ELF-1 (cell line): ENCODE measurements around the gene CPPED1.

Experiments used
- DNase-seq: peaks from one replicate; pipeline ENCODE4 v3.0.0-alpha.2; 2016; ENCODE audit warnings: low read depth, low spot score

Gene CPPED1

GRCh38 chr16:12682432-12683165, 121.1 kb downstream of the CPPED1 start:
- DNase-seq = no peak

DNA sequence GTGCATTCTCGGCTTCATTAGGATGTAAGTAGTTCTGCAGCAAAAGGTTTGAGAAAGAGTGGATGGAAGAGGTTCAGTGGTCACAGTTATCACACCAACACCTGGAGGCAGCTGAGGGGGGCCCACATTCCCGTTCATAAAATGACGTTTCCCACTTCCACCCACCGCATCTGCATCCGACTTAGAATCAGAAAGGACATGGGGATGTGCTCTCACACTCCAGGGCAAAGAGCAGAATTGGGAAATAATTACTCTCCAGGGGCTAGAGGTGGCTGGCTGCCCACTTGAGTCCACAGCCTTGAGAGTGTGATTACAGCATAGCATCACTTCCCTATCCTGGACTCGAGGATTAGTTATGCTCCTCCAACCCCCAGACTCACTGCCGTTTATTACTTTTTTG, 122.0 kb downstream of the CPPED1 start:
- DNase-seq = no peak

DNA sequence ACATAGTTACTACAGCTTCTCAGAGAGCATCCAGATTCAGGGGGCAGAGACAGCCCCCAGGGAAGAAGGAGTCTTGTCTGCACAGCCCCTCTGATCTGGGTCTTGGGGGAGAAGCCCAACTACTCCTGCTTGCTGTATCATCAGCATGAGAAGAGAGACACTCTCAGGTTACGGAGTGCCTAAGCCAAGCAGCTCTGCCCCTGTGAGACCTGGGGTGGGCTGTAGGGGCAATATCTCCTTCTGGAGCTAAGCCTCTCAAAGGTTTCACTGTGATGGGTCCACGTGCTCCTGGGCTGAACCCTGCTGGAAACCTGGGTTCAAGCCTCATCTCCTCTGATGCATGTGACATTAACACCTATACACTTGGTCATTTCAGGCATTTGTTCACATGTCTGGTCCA, 123.2 kb downstream of the CPPED1 start:
- peak; percentile 12 for DNase-seq

- DNase-seq = no peak
These were observed 123.9 kb downstream of the CPPED1 start for GRCh38 chr16:12679660-12680272.

DNA sequence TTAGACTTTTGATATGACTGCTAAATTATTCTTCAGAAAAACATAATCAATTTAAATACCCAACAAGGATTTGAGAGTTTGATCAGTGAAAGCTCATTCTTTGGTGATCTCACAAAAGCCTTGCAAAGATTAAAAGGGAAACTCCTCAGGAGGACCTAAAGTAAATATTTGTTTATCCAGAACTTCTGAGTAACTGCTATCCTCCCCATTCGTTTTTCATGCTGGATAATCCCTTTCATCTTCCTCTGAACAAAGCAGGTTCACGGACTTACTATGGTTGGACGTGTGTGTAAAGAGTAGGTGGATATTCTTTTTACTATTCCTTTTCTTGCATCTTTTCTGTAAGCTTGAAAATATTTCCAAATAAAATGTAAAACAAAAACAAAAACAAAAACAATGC, 124.7 kb downstream of the CPPED1 start:
- DNase-seq = no peak

DNA sequence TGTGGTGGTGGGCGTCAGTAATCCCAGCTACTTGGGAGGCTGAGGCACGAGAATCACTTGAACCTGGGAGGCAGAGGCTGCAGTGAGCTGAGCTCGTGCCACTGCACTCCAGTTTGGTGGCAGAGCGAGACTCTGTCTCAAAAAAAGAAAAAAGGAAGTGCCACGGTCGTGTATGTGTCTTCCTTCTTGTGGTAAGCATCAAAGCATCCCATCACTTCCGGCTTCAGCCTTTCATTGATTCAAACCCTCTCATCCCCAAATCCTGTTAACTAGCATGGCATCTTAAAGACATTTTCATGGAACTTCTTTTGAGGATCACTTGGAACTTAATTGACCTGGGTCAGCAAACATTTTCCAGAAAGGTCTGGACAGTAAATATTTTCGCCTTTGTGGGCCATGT, 126.2 kb downstream of the CPPED1 start:
- no peak for DNase-seq

GRCh38 chr16:12675852-12676251, 127.8 kb downstream of the CPPED1 start:
- DNase-seq = no peak

GRCh38 chr16:12675046-12675445, 128.6 kb downstream of the CPPED1 start:
- DNase-seq = no peak

- DNase-seq = no peak
These were observed 129.2 kb downstream of the CPPED1 start for GRCh38 chr16:12674524-12674923.

- DNase-seq = no peak
These were observed 129.6 kb downstream of the CPPED1 start for GRCh38 chr16:12674071-12674470.

DNA sequence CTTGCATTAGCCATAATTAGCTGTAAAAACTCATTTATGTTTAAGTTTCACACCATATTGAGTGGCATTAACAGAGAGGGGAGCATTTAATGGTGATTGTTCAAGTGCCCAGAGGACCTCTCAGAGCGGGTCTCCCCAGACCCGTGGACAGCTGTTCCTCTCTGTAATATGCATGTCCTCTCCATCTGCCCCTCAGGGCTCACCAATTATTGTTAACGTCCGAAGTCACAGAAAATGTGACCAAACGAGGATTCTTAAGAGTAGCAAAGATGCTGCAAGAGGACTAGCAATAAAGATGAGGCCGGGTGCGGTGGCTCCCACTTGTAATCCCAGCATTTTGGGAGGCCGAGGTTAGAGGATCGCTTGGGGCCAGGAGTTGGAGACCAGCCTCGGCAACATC, 130.2 kb downstream of the CPPED1 start:
- no peak for DNase-seq

DNA sequence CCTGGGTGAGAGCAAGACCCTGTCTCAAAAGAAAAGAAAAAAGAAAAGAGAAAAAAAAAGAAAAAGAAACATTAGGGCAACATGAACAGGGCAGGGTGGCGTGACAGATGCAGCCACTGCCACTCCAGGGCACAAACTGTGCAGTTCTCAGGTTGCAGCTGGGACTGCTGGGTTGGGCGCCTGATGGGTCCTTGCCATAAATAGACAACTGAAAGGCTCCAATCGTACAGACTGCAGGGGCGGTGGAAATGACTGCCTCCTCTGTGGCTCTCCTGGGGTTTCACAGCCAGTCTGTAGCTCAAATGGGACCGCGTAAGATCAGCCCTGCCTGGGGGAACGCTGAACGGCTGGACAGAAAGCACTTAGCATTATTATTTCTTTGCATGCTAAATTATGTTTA, 130.7 kb downstream of the CPPED1 start:
- DNase-seq = no peak

DNA sequence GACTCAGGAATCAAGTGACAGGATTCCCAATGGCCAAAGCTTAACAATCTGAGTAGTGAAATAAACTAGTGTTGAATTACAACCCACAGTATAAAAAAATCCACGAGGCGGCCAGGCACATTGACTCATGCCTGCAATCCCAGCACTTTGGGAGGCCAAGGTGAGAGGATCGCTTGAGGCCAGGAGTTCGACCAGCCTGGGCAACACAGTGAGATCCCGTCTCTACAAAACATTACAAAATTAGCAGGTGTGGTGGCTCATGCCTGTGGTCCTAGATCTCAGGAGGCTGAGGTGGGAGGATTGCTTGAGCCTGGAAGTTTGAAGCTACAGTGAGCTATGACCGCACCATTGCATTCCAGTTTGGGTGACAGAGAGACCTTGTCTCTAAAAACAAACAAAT, 133.8 kb downstream of the CPPED1 start:
- DNase-seq = no peak

DNA sequence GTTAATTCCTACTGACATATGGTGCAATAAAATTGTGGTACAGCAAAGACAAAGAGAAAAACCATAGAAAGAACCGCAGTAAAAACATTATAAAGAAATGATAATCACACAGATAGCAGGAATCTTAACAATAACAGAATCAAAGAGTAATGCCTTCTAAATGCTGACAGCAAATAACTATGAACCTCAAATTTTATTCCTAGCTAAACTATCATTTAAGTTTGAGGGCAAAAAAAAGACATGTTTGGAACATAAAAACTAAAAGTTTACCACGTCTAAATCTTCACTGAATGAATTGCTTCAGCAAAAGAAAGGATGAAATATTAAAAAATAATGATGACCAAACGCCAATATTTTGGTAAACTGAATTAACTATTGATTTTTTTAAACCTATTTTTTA, 135.8 kb downstream of the CPPED1 start:
- DNase-seq = no peak

GRCh38 chr16:12664164-12664733, 139.4 kb downstream of the CPPED1 start:
- DNase-seq = no peak

GRCh38 chr16:12661656-12662172, 142.0 kb downstream of the CPPED1 start:
- DNase-seq = peak; percentile 88

DNA sequence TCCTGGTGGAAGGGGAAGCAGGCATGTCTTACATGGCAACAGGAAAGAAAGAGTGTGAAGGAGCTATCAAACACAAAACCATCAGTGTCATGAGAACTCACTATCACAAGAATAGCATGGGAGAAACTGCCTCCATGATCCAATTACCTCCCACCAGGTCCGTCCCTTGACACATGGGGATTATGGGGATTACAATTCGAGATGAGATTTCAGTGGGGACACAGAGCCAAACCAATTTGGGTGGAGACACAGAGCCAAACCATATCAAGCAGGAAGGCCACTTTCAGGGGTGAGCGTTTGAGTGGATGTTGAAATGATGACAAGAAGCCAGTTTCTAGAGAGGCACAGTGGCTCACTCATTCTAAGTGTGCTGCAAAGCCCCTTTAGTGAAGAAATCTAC, 143.8 kb downstream of the CPPED1 start:
- no peak for DNase-seq

DNA sequence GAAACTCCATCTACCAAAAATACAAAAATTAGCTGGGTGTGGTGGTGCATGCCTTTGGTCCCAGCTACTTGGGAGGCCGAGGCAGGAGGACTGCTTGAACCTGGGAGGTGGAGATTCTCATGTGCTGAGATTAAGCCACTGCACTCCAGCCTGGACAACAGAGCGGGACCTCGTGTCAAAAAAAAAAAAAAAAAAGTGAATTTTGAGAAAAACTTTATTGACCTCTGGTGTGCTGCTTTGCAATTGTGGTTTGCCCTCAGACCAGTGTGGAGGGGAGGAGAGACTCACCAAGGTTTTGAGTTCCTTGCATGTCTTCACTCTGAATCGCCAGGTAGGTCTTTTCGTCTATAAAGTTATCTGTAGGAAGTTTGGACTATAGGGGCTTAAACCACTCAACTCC, 145.2 kb downstream of the CPPED1 start:
- DNase-seq = no peak

DNA sequence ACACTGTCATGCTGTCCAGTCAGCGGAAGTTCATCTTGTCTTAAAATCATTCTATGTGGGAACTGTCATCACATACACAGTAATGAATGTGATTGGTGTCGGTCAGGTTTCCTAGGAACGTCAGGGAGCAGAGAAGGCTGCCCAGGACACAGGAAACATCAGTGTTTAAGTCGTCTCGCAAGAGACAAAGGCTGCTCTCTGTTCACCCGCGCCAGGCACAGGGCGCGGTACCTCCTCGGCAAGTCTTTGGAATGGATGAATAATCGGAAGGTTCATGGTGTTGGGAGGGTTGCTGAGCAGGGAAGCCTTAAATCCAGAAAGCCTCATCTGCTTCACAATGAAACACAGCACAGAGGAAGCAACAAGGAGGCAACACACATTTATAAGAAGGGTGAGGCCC, 148.2 kb downstream of the CPPED1 start:
- DNase-seq = no peak

DNA sequence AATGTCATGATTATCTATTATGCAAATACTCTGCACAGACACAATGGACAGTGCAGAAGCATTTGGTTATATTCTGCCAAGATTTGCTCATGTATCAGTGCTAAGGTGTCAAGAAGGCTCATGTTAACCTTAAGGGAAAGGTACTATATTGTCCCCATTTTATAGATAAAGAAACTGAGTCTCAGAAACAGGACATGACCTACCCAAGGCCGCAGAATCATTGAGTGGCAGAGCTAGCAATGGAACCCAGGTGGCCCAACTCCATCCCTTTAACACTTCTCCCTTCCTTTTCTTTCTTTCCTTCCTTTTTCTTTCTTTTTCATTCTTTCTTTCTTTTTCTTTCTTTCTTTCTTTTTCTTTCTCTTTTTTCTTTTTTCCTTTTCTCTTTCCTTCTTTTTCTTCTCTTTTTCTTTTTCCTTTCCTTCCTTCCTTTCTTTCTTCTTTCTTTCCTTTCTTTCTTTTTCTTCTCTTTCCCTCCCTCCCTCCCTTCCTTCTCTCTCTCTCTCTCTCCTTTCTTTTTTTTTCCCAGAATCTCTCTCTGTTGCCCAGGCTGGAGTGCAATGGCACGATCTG, 149.8 kb downstream of the CPPED1 start:
- no peak for DNase-seq

GRCh38 chr16:12652924-12653323, 150.8 kb downstream of the CPPED1 start:
- no peak for DNase-seq

DNA sequence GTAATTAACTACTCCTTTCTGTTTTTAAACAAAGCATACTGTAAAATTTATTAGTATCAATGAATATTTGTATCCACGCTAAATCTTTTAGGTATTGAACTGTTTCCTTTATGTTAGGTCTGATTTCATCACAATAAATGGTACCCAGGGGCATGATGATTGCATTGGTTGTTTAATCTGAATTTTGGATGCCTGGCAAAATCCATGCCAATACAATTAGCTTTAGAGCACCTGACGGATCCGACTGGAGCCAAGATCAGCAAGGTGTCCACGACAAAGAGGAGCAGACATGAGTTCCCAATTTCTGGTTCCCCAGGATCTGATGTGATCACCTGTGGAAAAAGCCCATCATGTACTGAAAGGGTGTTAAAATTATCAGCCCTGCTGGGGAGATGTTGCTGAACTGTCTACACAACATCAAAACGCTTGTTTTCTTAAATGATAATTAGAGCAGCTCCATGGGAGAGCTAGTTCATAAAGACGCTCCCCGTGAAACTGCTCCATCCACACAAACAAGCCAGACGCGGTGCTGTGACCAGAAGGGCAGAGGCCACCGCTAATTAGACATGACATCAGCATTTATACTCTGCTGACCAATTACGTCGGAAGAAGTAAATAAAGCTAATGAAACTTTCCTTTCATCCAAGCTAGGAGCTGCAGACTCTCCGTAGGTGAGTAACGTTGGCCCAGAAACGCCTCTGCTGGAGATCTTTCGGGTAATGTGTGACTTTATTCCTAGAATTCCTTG, 151.7 kb downstream of the CPPED1 start:
- peak; percentile 19 for DNase-seq
